Measurements from ENCODE around the gene TMCO4.

The TMCO4 gene

GRCh38 chr1:19658186-19658585, 141.5 kb downstream of the TMCO4 start:
- no peak for DNase-seq

GRCh38 chr1:19657511-19657910, 142.2 kb downstream of the TMCO4 start:
- no peak for DNase-seq

GRCh38 chr1:19656780-19657466, 142.8 kb downstream of the TMCO4 start:
- DNase-seq = no peak

GRCh38 chr1:19656134-19656779, 143.5 kb downstream of the TMCO4 start:
- no peak for DNase-seq

GRCh38 chr1:19655718-19656080, 144.0 kb downstream of the TMCO4 start:
- no peak for DNase-seq

- DNase-seq = no peak
Measured at GRCh38 chr1:19654886-19655717, 144.6 kb downstream of the TMCO4 start.

GRCh38 chr1:19654386-19654785, 145.3 kb downstream of the TMCO4 start:
- DNase-seq = no peak

- DNase-seq = peak in 34 of 58 donors; percentile 15 to 51 (median 35)
Measured at GRCh38 chr1:19651141-19651737, 148.5 kb downstream of the TMCO4 start.

- peak in 18 of 58 donors; percentile 19 to 67 (median 28) for DNase-seq
Measured at GRCh38 chr1:19650416-19651140, 149.1 kb downstream of the TMCO4 start.

- DNase-seq = peak in 2 of 58 donors; percentile 20 to 28
Measured at GRCh38 chr1:19648689-19649088, 151.0 kb downstream of the TMCO4 start.

- no peak for DNase-seq
Measured at GRCh38 chr1:19648239-19648638, 151.5 kb downstream of the TMCO4 start.

- DNase-seq = no peak
Measured at GRCh38 chr1:19647643-19648042, 152.1 kb downstream of the TMCO4 start.

- DNase-seq = no peak
Measured at GRCh38 chr1:19646377-19647319, 153.1 kb downstream of the TMCO4 start.

GRCh38 chr1:19645411-19646251, 154.1 kb downstream of the TMCO4 start:
- peak in 1 of 58 donors; percentile 26 for DNase-seq

GRCh38 chr1:19644681-19645410, 154.9 kb downstream of the TMCO4 start:
- peak in 1 of 58 donors; percentile 12 for DNase-seq

- no peak for DNase-seq
Measured at GRCh38 chr1:19644395-19644680, 155.4 kb downstream of the TMCO4 start.

- DNase-seq = peak in 29 of 58 donors; percentile 10 to 78 (median 36)
Measured at GRCh38 chr1:19643602-19644394, 155.9 kb downstream of the TMCO4 start, which contains the start of gene NBL1. TSS of gene NBL1 (plus strand) at chr1:19644311. CDS start at chr1:19655031, 10,720 bp downstream.

Data from anterior cingulate cortex (tissue), 58 donors.